HCT116 (cell line): Measurements from ENCODE around the gene TSSK6. TPM values are rescaled to one million over a fixed set of nuclear protein-coding genes. Genes with fewer than 3 reads are reported as not detected.

Experiments used
- ATAC-seq: fragments of 200-7000 bp; cut with Tn5 transposase; 2 replicates; pipeline ENCODE4 v1.9.1; 2020; ENCODE audit warnings: mild to moderate bottlenecking, moderate library complexity
- BruUV-seq: library from RNA; stranded (reverse); fragments of 400-500 nt; replicated peaks from 2 replicates; lab custom pipeline; 2021; lab: Mats Ljungman, UMichigan
- CTCF ChIA-PET: fragments of 300-600 bp; sonication (Branson Sonifier 250); formaldehyde crosslinking; loops from one replicate; lab custom pipeline; 2021; ENCODE audit warnings: antibody characterized with exemption; lab: Charles Lee
- POLR2A ChIA-PET: fragments of 300-600, 350-600 bp; sonication (Branson Sonifier 250); formaldehyde crosslinking; loops from one replicate; lab custom pipeline; 2021; ENCODE audit warnings: antibody characterized with exemption; lab: Charles Lee
- RAD21 ChIA-PET, 2 experiments: fragments of 300-600 bp; sonication (Branson Sonifier 250); formaldehyde crosslinking; loops; one replicate each; lab custom pipeline; 2023; ENCODE audit warnings: low total read pairs in 2 of 2; ENCODE audit not compliant: uncharacterized antibody in 2 of 2, unreplicated experiment in 2 of 2, low non-redundant PET in 1 of 2; lab: Charles Lee
- DNase-seq: peaks from one replicate; pipeline ENCODE4 v3.0.0-alpha.2; 2010; ENCODE audit warnings: low read depth, low spot score
- H2AFZ ChIP-seq: fragments of 200-600 bp; shearing (Covaris generic), sonication (generic); 2 replicates; pipeline ENCODE4 v1.6.1; 2017; ENCODE audit warnings: low read depth, mixed run types, mixed read lengths, antibody characterized with exemption, low read length; ENCODE audit not compliant: poor library complexity, severe bottlenecking
- H3K27ac ChIP-seq: 2 replicates; pipeline ENCODE4 v1.5.1; 2012; ENCODE audit warnings: low read depth, low read length
- H3K27me3 ChIP-seq: fragments of 200-600 bp; sonication (generic); 2 replicates; pipeline ENCODE4 v1.6.1; 2016; ENCODE audit warnings: mixed run types, low read length, mixed read lengths; ENCODE audit not compliant: insufficient read depth
- H3K36me3 ChIP-seq, 2 experiments: fragments of 200-500 bp in 1 of 2; fragments of 200-600 bp in 1 of 2; sonication (Bioruptor generic) in 1 of 2; sonication (generic) in 1 of 2; 2 replicates each; pipeline versions ENCODE4 v1.5.1 to v1.6.1; 2014 to 2016; ENCODE audit warnings: low read length in 2 of 2, inconsistent platforms in 1 of 2, mixed read lengths in 1 of 2, mixed run types in 1 of 2; ENCODE audit not compliant: insufficient read depth in 2 of 2, control insufficient read depth in 1 of 2
- H3K4me1 ChIP-seq, 2 experiments: fragments of 200-600 bp in 1 of 2; sonication (generic) in 1 of 2; 2 replicates each; pipeline versions ENCODE4 v1.5.1 to v1.6.1; 2012 to 2017; ENCODE audit warnings: low read length in 2 of 2, inconsistent platforms in 1 of 2, mild to moderate bottlenecking in 1 of 2, mixed read lengths in 1 of 2, mixed run types in 1 of 2, moderate library complexity in 1 of 2; ENCODE audit not compliant: insufficient read depth in 2 of 2, control insufficient read depth in 1 of 2
- H3K4me2 ChIP-seq: fragments of 200-600 bp; sonication (generic); 2 replicates; pipeline ENCODE4 v1.6.1; 2017; ENCODE audit warnings: mixed run types, low read length, mixed read lengths
- H3K4me3 ChIP-seq, 2 experiments: fragments of 200-600 bp in 1 of 2; sonication (generic) in 1 of 2; replicated peaks in 1 of 2; 2 replicates each; pipeline ENCODE4 v1.5.1; 2011 to 2016; ENCODE audit warnings: low read length in 2 of 2, control low read depth in 1 of 2, low read depth in 1 of 2, mild to moderate bottlenecking in 1 of 2, mixed read lengths in 1 of 2, mixed run types in 1 of 2
- H3K79me2 ChIP-seq: fragments of 200-600 bp; sonication (generic); 2 replicates; pipeline ENCODE4 v1.6.1; 2017; ENCODE audit warnings: mild to moderate bottlenecking, mixed run types, low read length, moderate library complexity, mixed read lengths; ENCODE audit not compliant: insufficient read depth
- H3K9ac ChIP-seq: fragments of 200-600 bp; sonication (generic); 2 replicates; pipeline ENCODE4 v1.6.1; 2016; ENCODE audit warnings: low read length, mixed read lengths
- H3K9me2 ChIP-seq: fragments of 200-600 bp; sonication (generic), shearing (Covaris generic); 2 replicates; pipeline ENCODE4 v1.6.1; 2017; ENCODE audit warnings: mixed run types, mild to moderate bottlenecking, moderate library complexity; ENCODE audit not compliant: insufficient read depth
- H3K9me3 ChIP-seq, 2 experiments: fragments of 200-500 bp in 1 of 2; fragments of 200-600 bp in 1 of 2; sonication (Bioruptor generic) in 1 of 2; sonication (generic) in 1 of 2; 2 replicates each; pipeline ENCODE4 v1.6.1; 2014 to 2017; ENCODE audit warnings: low read length in 2 of 2, mixed read lengths in 2 of 2, inconsistent platforms in 1 of 2, low read depth in 1 of 2, mild to moderate bottlenecking in 1 of 2, mixed run types in 1 of 2, moderate library complexity in 1 of 2; ENCODE audit not compliant: control insufficient read depth in 1 of 2, insufficient read depth in 1 of 2
- H4K20me1 ChIP-seq: fragments of 200-600 bp; sonication (generic), shearing (Covaris generic); 2 replicates; pipeline ENCODE4 v1.6.1; 2017; ENCODE audit warnings: mixed run types, mild to moderate bottlenecking, moderate library complexity; ENCODE audit not compliant: insufficient read depth
- CEBPB ChIP-seq: IDR thresholded peaks from 2 replicates; pipeline ENCODE4 v1.6.1; 2012; ENCODE audit warnings: low read depth
- FOSL1 ChIP-seq: IDR thresholded peaks from 2 replicates; pipeline ENCODE4 v1.6.1; 2012; ENCODE audit warnings: low read depth
- JUND ChIP-seq: IDR thresholded peaks from 2 replicates; pipeline ENCODE4 v1.6.1; 2012
- MAX ChIP-seq: IDR thresholded peaks from 2 replicates; pipeline ENCODE4 v1.6.1; 2012
- POLR2A ChIP-seq: IDR thresholded peaks from 2 replicates; pipeline ENCODE4 v1.7.0; 2011; ENCODE audit warnings: borderline replicate concordance; ENCODE audit not compliant: insufficient read depth, insufficient read length; ENCODE audit errors: extremely low read depth
- POLR2AphosphoS5 ChIP-seq: IDR thresholded peaks from 2 replicates; pipeline ENCODE4 v1.6.1; 2011; ENCODE audit warnings: mild to moderate bottlenecking, low read depth, low read length, moderate library complexity
- REST ChIP-seq: IDR thresholded peaks from 2 replicates; pipeline ENCODE4 v1.6.1; 2012; ENCODE audit warnings: low read depth
- SIN3A ChIP-seq: IDR thresholded peaks from 2 replicates; pipeline ENCODE4 v1.6.1; 2012; ENCODE audit warnings: low read depth
- SRF ChIP-seq: IDR thresholded peaks from 2 replicates; pipeline ENCODE4 v1.6.1; 2012; ENCODE audit warnings: low read depth
- YY1 ChIP-seq: IDR thresholded peaks from 2 replicates; pipeline ENCODE4 v1.6.1; 2011; ENCODE audit warnings: low read length, low read depth, moderate library complexity, mild to moderate bottlenecking; ENCODE audit not compliant: insufficient replicate concordance; ENCODE audit errors: extremely low read depth
- ZBTB33 ChIP-seq: IDR thresholded peaks from 2 replicates; pipeline ENCODE4 v1.6.1; 2011; ENCODE audit warnings: mild to moderate bottlenecking, low read length, moderate library complexity; ENCODE audit not compliant: insufficient replicate concordance; ENCODE audit errors: extremely low read depth
- intact Hi-C: fragments of 100-400 bp; cut with micrococcal nuclease; formaldehyde crosslinking; loops from 2 replicates; pipeline ENCODE4 v1.10.0; 2022
- total RNA-seq: library from RNA; stranded (reverse); gene quantifications from one replicate; pipeline ENCODE4 v1.2.1, GENCODE V29; 2021; ENCODE audit not compliant: unreplicated experiment

The TSSK6 gene
- total RNA-seq, 1 experiment from 2014 or later = 4.1 TPM

GRCh38 chr19:19550485-19550929, 35.2 kb upstream of the TSSK6 start:
- Histone ChIP-seq H4K20me1 (no peaks in the 10 kb centered on the region), H3K27me3 (no peaks in the 10 kb centered on the region), H3K36me3 (no peaks in the 10 kb centered on the region), H3K9me3 (no peaks in the 10 kb centered on the region), H3K27ac (no peak overlapping the region; the same call in 1 of the 2 replicates), H3K4me3 (no peak overlapping the region), H3K4me2 (no peak overlapping the region), H3K9ac (no peak overlapping the region), H3K79me2 (no peaks in the 10 kb centered on the region), H3K9me2 (no peaks in the 10 kb centered on the region), H3K4me1 (no peaks in the 10 kb centered on the region), H2AFZ (no peak overlapping the region)
- TF ChIP-seq REST = no peak
- no peak for TF ChIP-seq ZBTB33
- TF ChIP-seq CEBPB = no peak
- TF ChIP-seq POLR2AphosphoS5 = no peak
- no peak for TF ChIP-seq POLR2A
- no peak for TF ChIP-seq YY1
- no peak for TF ChIP-seq MAX
- no peak for TF ChIP-seq JUND
- no peak for TF ChIP-seq SRF
- TF ChIP-seq SIN3A = no peak
- TF ChIP-seq FOSL1 = no peak
- CTCF ChIA-PET = no interaction called here
- intact Hi-C loops = no loop called here
- no peak for DNase-seq
- no peak for ATAC-seq
- no TSS peak for BruUV-seq
- RAD21 ChIA-PET = no interaction called here
- POLR2A ChIA-PET = no interaction called here
